NCI-H2196 treated with DMSO at 0.1 percent for 48 hours (cell line): ENCODE data around the gene NCAM2.

Experiments
- DNase-seq: peaks from one replicate; lab custom pipeline; 2025; ENCODE audit not compliant: unreplicated experiment; lab: John Stamatoyannopoulos, UW

The NCAM2 gene

GRCh38 chr21:21204366-21204996, 206.3 kb downstream of the NCAM2 start:
- no peak for DNase-seq

- no peak for DNase-seq
These were observed 207.4 kb downstream of the NCAM2 start for GRCh38 chr21:21205604-21206003.

GRCh38 chr21:21210552-21210951, 212.3 kb downstream of the NCAM2 start:
- no peak for DNase-seq

GRCh38 chr21:21213297-21213696, 215.1 kb downstream of the NCAM2 start:
- DNase-seq: no peak

- DNase-seq: no peak
These were observed 217.8 kb downstream of the NCAM2 start for GRCh38 chr21:21216047-21216446.

GRCh38 chr21:21226472-21226871, 228.3 kb downstream of the NCAM2 start:
- DNase-seq: no peak

GRCh38 chr21:21230672-21231071, 232.5 kb downstream of the NCAM2 start:
- DNase-seq: no peak

GRCh38 chr21:21231913-21232312, 233.7 kb downstream of the NCAM2 start:
- DNase-seq: no peak

GRCh38 chr21:21232320-21232719, 234.1 kb downstream of the NCAM2 start:
- no peak for DNase-seq

- DNase-seq: no peak
These were observed 234.8 kb downstream of the NCAM2 start for GRCh38 chr21:21233051-21233450.

- DNase-seq: no peak
These were observed 238.8 kb downstream of the NCAM2 start for GRCh38 chr21:21236996-21237395.

- no peak for DNase-seq
These were observed 240.6 kb downstream of the NCAM2 start for GRCh38 chr21:21238629-21239400.

GRCh38 chr21:21241391-21241790, 243.2 kb downstream of the NCAM2 start:
- DNase-seq: no peak

GRCh38 chr21:21246007-21246406, 247.8 kb downstream of the NCAM2 start:
- no peak for DNase-seq

GRCh38 chr21:21247424-21247823, 249.2 kb downstream of the NCAM2 start:
- DNase-seq: no peak

GRCh38 chr21:21262048-21262447, 263.8 kb downstream of the NCAM2 start:
- DNase-seq: no peak

GRCh38 chr21:21268061-21268471, 269.9 kb downstream of the NCAM2 start:
- DNase-seq: no peak

- no peak for DNase-seq
These were observed 270.7 kb downstream of the NCAM2 start for GRCh38 chr21:21268885-21269284.

- no peak for DNase-seq
These were observed 281.1 kb downstream of the NCAM2 start for GRCh38 chr21:21279193-21279901.

GRCh38 chr21:21283810-21284209, 285.6 kb downstream of the NCAM2 start:
- no peak for DNase-seq

GRCh38 chr21:21286170-21286798, 288.1 kb downstream of the NCAM2 start:
- DNase-seq: no peak

GRCh38 chr21:21290751-21291150, 292.5 kb downstream of the NCAM2 start:
- DNase-seq: no peak
